Cardiac fibroblast (primary cell): ENCODE measurements around the gene PAQR5.
"Not testable (repeated sequence)": the region's sequence is repeated elsewhere in the genome, so short reads cannot be mapped to it uniquely, and the experiment has no call there.

Experiments
- DNase-seq, 2 donors: peaks; one replicate each; pipeline versions ENCODE4 v3.0.0 to v3.0.0-alpha.2; 2010; ENCODE audit warnings: low read depth in 2 of 2
- H3K4me3 ChIP-seq, 2 donors: replicated peaks in 1 of 2; 1 replicate in 1 of 2; 2 replicates in 1 of 2; pipeline ENCODE4 v1.5.1; 2011; ENCODE audit warnings: low read depth in 2 of 2, low read length in 2 of 2, mild to moderate bottlenecking in 2 of 2, moderate library complexity in 1 of 2
- TF ChIP-seq, protein P1 (sequence below): IDR thresholded peaks from one replicate; pipeline ENCODE4 v1.5.1; 2011; ENCODE audit warnings: low read depth, mild to moderate bottlenecking, low read length, inconsistent platforms

PAQR5 gene

DNA sequence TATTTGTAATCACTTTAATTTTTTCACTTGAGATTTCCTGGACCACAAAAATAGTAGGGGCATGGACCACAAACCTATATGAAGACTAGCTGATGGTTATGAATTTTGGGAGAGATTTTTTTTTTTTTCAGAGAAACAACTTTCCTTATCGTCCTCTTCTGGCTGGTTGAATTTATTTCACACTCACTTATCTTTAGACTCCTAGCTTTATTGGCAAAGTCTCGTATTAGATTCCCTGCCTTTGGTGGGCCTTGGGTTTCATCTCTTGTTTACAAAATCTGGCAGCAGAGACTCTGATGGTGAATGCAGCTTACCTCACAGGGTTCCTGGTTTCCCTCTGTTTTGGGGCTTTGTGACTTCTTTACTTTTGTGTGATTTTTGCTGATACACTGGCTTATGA lies 70.9 kb downstream of the PAQR5 start:
- H3K4me3 ChIP-seq, result no peak overlapping the region
- TF ChIP-seq, protein P1, sequence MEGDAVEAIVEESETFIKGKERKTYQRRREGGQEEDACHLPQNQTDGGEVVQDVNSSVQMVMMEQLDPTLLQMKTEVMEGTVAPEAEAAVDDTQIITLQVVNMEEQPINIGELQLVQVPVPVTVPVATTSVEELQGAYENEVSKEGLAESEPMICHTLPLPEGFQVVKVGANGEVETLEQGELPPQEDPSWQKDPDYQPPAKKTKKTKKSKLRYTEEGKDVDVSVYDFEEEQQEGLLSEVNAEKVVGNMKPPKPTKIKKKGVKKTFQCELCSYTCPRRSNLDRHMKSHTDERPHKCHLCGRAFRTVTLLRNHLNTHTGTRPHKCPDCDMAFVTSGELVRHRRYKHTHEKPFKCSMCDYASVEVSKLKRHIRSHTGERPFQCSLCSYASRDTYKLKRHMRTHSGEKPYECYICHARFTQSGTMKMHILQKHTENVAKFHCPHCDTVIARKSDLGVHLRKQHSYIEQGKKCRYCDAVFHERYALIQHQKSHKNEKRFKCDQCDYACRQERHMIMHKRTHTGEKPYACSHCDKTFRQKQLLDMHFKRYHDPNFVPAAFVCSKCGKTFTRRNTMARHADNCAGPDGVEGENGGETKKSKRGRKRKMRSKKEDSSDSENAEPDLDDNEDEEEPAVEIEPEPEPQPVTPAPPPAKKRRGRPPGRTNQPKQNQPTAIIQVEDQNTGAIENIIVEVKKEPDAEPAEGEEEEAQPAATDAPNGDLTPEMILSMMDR, result no peak
- no peak for DNase-seq

DNA sequence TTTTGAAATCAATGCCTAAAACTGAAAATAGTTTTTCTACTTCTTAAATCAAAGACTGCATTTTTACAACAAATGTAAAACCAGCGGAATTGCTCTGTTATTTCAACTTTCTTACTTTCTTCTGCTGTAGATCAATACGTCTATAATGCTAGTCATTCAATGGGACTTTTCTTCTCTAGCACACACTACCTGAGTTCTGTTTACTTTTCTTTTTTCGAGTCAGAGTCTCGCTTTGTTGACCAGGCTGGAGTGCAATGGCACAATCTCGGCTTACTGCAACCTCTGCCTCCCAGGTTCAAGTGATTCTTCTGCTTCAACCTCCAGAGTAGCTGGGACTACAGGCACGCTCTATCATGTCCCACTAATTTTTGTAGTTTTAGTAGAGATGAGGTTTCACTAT lies 74.7 kb downstream of the PAQR5 start:
- H3K4me3 ChIP-seq, result no peak overlapping the region
- TF ChIP-seq, protein P1, result no peak
- no peak for DNase-seq

DNA sequence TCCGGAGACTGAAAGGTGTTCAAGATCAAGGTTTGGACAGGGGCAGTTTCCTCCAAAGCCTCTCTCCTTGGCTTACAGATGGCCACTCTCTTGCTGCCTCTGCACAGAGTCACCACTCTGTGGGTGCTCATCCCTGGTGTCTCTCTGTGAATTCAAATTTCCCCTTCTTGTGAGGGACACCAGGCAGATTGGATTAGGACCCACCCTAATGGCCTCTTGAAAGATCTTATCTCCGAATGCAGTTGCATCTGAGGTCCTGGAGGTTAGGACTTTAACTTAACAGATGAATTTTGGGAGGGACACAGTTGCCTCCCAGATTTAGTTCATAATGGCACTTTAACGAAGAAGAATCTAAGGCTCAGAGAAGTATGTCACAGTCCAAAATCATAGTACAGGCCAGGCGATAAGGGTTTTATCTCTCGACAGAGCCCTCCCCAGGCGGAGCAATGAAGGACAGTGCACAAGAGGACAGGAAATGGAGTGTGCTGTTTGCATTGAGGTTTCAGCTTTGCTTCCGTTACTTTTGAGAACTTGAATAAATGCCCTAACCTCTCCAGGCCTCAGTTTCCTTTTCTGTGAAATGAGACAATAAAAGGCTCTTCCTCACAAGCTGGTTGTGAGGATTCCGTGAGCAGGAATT lies 76.6 kb downstream of the PAQR5 start:
- no peak overlapping the region for H3K4me3 ChIP-seq
- DNase-seq, result no peak
- TF ChIP-seq, protein P1, result no peak

GRCh38 chr15:69377216-69377970 lies 78.7 kb downstream of the PAQR5 start:
- TF ChIP-seq, protein P1, result no peak
- no peak for DNase-seq
- no peak overlapping the region for H3K4me3 ChIP-seq

- H3K4me3 ChIP-seq, result no peak overlapping the region
- peak; percentile 32 to 33 for DNase-seq
- TF ChIP-seq, protein P1, result peak; percentile 24
Observed at GRCh38 chr15:69380100-69380725, 81.5 kb downstream of the PAQR5 start.

DNA sequence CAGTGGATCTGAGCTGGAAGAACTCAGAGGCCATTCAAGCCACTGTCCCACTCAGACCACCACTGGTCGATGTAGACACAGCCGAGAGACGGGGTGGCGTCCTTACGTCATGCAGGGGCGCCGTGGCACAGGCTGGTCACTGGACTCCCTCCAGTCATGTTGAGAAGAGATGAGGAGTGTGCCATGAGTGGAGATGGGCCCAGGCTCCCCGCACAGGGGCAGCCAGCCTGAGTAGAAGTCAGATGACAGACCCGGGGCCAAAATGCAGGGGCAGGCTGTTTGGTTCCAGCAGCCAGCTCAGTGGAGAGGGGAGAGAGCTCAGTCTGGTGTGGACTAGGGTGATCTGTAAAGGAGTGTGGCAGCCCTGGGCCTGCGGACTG lies 82.0 kb downstream of the PAQR5 start:
- TF ChIP-seq, protein P1, result no peak
- DNase-seq, result no peak
- no peak overlapping the region for H3K4me3 ChIP-seq

GRCh38 chr15:69382176-69382575 lies 83.5 kb downstream of the PAQR5 start:
- DNase-seq, H3K4me3 ChIP-seq: not testable (repeated sequence)

GRCh38 chr15:69384066-69384465 lies 85.4 kb downstream of the PAQR5 start:
- not testable (repeated sequence) for DNase-seq, H3K4me3 ChIP-seq
